ENCODE measurements around the gene CCL21. TPM values are rescaled to one million over a fixed set of nuclear protein-coding genes. Genes with fewer than 3 reads are reported as not detected.

Gene CCL21
- polyA plus RNA-seq, 1 donor from 2014 or later = not detected

DNA sequence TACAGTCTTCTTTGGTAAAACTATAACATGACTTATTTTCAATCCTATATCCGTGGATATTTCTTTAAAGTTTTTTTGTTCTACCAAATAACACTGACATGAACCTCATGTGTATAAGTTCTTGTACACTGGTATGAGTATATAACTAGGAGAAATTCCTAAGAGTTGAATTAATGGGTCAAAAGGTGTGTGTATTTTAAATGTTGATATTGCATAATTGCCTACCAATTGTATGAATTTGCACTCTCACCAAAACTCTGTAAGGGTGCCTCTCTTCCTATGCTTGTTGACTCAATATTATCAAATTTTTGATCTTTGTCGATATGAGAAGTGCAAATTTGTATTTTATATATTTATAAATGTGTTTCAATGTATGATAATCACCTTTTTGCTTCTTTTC lies 22.9 kb upstream of the CCL21 start:
- Histone ChIP-seq H3K79me2 (replicated peaks; ENCODE audit: insufficient read depth, low read length) (no peaks in the 10 kb centered on the region), H4K20me1 (ENCODE audit: insufficient read depth) (no peaks in the 10 kb centered on the region), H3K4me2 (ENCODE audit: low read length) (no peak overlapping the region), H3K27ac (ENCODE audit: low read length) (no peak overlapping the region), H3K9me3 (ENCODE audit: low read length) (no peaks in the 10 kb centered on the region), H3K27me3 (ENCODE audit: insufficient read depth, low read depth, low read length) (no peaks in the 10 kb centered on the region), H2AFZ (ENCODE audit: low read depth, low read length) (no peak overlapping the region), H3F3A (ENCODE audit: insufficient read depth, low read length, poor library complexity, severe bottlenecking) (no peaks in the 10 kb centered on the region), H3K36me3 (ENCODE audit: insufficient read depth, low read length) (no peaks in the 10 kb centered on the region), H3K9ac (ENCODE audit: low read length) (no peak overlapping the region), H3K4me3 (ENCODE audit: low read length) (no peak overlapping the region), H3K9me2 (ENCODE audit: insufficient read depth, low read length) (no peaks in the 10 kb centered on the region)
- no peak for TF ChIP-seq TAF1 (IDR thresholded peaks at IDR 0.05; ENCODE audit: low read depth)

DNA sequence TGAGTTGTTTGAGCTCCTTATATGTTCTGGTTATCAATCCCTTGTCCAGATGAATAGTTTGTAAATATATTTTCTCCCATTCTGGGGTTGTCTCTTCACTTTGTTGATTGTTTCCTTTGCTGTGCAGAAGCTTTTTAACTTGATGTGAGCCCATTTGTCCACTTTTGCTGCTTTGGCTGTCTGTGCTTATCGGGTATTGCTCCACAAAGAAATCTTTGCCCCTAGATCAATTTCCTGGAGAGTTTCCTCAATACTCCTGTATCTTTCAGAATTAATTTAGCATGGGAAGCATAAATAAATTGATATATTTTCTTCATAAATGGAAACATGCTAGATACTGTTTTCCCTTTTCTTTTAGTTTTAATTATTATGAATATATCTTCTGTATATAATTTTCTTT lies 22.5 kb upstream of the CCL21 start:
- no peaks in the 10 kb centered on the region for H3K9me2 ChIP-seq (ENCODE audit: insufficient read depth, low read length)
- no peak overlapping the region for H3K4me2 ChIP-seq (ENCODE audit: low read length)
- H3K27ac ChIP-seq (ENCODE audit: low read length) = no peak overlapping the region
- H3K27me3 ChIP-seq (ENCODE audit: insufficient read depth, low read depth, low read length) = no peaks in the 10 kb centered on the region
- H4K20me1 ChIP-seq (ENCODE audit: insufficient read depth) = no peaks in the 10 kb centered on the region
- no peak overlapping the region for H3K4me3 ChIP-seq (ENCODE audit: low read length)
- no peaks in the 10 kb centered on the region for H3K9me3 ChIP-seq (ENCODE audit: low read length)
- no peak overlapping the region for H3K9ac ChIP-seq (ENCODE audit: low read length)
- H3K36me3 ChIP-seq (ENCODE audit: insufficient read depth, low read length) = no peaks in the 10 kb centered on the region
- H3F3A ChIP-seq (ENCODE audit: insufficient read depth, low read length, poor library complexity, severe bottlenecking) = no peaks in the 10 kb centered on the region
- H3K79me2 ChIP-seq (replicated peaks; ENCODE audit: insufficient read depth, low read length) = no peaks in the 10 kb centered on the region
- H2AFZ ChIP-seq (ENCODE audit: low read depth, low read length) = no peak overlapping the region
- TF ChIP-seq SMC3 (conservative IDR thresholded peaks at IDR 0.05; ENCODE audit: poor library complexity) (no peak), REST (IDR thresholded peaks at IDR 0.05; ENCODE audit: borderline replicate concordance) (no peak), EZH2 (IDR thresholded peaks at IDR 0.05; ENCODE audit: borderline replicate concordance, insufficient read depth, low read length, poor library complexity, severe bottlenecking) (no peak), POLR2AphosphoS5 (IDR thresholded peaks at IDR 0.05) (no peak), TAF1 (IDR thresholded peaks at IDR 0.05; ENCODE audit: low read depth) (no peak), RAD21 (conservative IDR thresholded peaks at IDR 0.05) (no peak), MXI1 (conservative IDR thresholded peaks at IDR 0.05; ENCODE audit: poor library complexity, severe bottlenecking) (no peak), EP300 (conservative IDR thresholded peaks at IDR 0.05; ENCODE audit: poor library complexity, severe bottlenecking) (no peak)
- TF ChIP-seq, protein P1, sequence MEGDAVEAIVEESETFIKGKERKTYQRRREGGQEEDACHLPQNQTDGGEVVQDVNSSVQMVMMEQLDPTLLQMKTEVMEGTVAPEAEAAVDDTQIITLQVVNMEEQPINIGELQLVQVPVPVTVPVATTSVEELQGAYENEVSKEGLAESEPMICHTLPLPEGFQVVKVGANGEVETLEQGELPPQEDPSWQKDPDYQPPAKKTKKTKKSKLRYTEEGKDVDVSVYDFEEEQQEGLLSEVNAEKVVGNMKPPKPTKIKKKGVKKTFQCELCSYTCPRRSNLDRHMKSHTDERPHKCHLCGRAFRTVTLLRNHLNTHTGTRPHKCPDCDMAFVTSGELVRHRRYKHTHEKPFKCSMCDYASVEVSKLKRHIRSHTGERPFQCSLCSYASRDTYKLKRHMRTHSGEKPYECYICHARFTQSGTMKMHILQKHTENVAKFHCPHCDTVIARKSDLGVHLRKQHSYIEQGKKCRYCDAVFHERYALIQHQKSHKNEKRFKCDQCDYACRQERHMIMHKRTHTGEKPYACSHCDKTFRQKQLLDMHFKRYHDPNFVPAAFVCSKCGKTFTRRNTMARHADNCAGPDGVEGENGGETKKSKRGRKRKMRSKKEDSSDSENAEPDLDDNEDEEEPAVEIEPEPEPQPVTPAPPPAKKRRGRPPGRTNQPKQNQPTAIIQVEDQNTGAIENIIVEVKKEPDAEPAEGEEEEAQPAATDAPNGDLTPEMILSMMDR (IDR thresholded peaks at IDR 0.05; ENCODE audit: poor library complexity, severe bottlenecking) = no peak

- no peaks in the 10 kb centered on the region for H3F3A ChIP-seq (ENCODE audit: insufficient read depth, low read length, poor library complexity, severe bottlenecking)
- H3K4me3 ChIP-seq (ENCODE audit: low read length) = no peak overlapping the region
- no peaks in the 10 kb centered on the region for H3K9me2 ChIP-seq (ENCODE audit: insufficient read depth, low read length)
- no peak overlapping the region for H3K9ac ChIP-seq (ENCODE audit: low read length)
- no peak overlapping the region for H3K4me2 ChIP-seq (ENCODE audit: low read length)
- H3K27me3 ChIP-seq (ENCODE audit: insufficient read depth, low read depth, low read length) = no peaks in the 10 kb centered on the region
- no peak overlapping the region for H2AFZ ChIP-seq (ENCODE audit: low read depth, low read length)
- no peak overlapping the region for H3K27ac ChIP-seq (ENCODE audit: low read length)
- no peaks in the 10 kb centered on the region for H3K79me2 ChIP-seq (replicated peaks; ENCODE audit: insufficient read depth, low read length)
- no peaks in the 10 kb centered on the region for H4K20me1 ChIP-seq (ENCODE audit: insufficient read depth)
- no peak for TF ChIP-seq TAF1 (IDR thresholded peaks at IDR 0.05; ENCODE audit: low read depth)
- no peak for TF ChIP-seq EZH2 (IDR thresholded peaks at IDR 0.05; ENCODE audit: borderline replicate concordance, insufficient read depth, low read length, poor library complexity, severe bottlenecking)
- TF ChIP-seq, protein P1 (IDR thresholded peaks at IDR 0.05; ENCODE audit: poor library complexity, severe bottlenecking) = no peak
- TF ChIP-seq EP300 (conservative IDR thresholded peaks at IDR 0.05; ENCODE audit: poor library complexity, severe bottlenecking) = no peak
- TF ChIP-seq MXI1 (conservative IDR thresholded peaks at IDR 0.05; ENCODE audit: poor library complexity, severe bottlenecking) = no peak
- no peak for TF ChIP-seq SMC3 (conservative IDR thresholded peaks at IDR 0.05; ENCODE audit: poor library complexity)
- TF ChIP-seq RAD21 (conservative IDR thresholded peaks at IDR 0.05) = no peak
- no peak for TF ChIP-seq REST (IDR thresholded peaks at IDR 0.05; ENCODE audit: borderline replicate concordance)
- no peak for TF ChIP-seq POLR2AphosphoS5 (IDR thresholded peaks at IDR 0.05)
- H3K36me3 ChIP-seq (ENCODE audit: insufficient read depth, low read length) = no peaks in the 10 kb centered on the region
- no peaks in the 10 kb centered on the region for H3K9me3 ChIP-seq (ENCODE audit: low read length)
Observed at GRCh38 chr9:34723141-34723540, 13.2 kb upstream of the CCL21 start.

Data from neural cell (in vitro differentiated cells).